ENCODE data around the gene SDR42E1.

DNA sequence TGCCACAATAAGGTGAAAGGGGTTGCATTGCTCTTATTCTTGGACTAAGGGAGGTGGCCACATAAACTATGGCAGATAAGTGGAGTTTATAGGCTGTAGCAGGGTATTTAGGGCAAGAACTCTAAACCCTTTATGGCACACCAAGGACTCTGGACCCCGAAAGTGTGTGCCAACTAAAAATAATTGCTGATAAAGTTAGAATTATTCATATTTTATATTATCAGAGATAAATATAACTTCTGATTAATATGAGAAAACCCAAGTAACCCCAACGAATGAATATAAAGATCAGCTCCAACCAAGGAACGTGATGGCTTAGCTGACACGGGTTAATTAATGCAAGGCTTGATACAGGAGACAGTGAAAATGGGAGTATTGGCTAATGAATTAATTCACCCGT is 8.8 kb upstream of the SDR42E1 start:
- TF ChIP-seq, protein P1, sequence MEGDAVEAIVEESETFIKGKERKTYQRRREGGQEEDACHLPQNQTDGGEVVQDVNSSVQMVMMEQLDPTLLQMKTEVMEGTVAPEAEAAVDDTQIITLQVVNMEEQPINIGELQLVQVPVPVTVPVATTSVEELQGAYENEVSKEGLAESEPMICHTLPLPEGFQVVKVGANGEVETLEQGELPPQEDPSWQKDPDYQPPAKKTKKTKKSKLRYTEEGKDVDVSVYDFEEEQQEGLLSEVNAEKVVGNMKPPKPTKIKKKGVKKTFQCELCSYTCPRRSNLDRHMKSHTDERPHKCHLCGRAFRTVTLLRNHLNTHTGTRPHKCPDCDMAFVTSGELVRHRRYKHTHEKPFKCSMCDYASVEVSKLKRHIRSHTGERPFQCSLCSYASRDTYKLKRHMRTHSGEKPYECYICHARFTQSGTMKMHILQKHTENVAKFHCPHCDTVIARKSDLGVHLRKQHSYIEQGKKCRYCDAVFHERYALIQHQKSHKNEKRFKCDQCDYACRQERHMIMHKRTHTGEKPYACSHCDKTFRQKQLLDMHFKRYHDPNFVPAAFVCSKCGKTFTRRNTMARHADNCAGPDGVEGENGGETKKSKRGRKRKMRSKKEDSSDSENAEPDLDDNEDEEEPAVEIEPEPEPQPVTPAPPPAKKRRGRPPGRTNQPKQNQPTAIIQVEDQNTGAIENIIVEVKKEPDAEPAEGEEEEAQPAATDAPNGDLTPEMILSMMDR (IDR thresholded peaks at IDR 0.05) = no peak
- no peak for TF ChIP-seq POLR2A (IDR thresholded peaks at IDR 0.05)

Measured in testis (tissue), 2 donors.